Esophagus muscularis mucosa (tissue), 4 donors: Measurements from ENCODE around the gene RNF13.

Source experiments
- CTCF ChIP-seq, 3 experiments: fragments of 200-600 bp in 2 of 3; fragments of 450-650 bp in 1 of 3; sonication (generic) in 2 of 3; IDR thresholded peaks; one replicate each; pipeline ENCODE4 v1.5.1; 2017 to 2019; ENCODE audit warnings: antibody characterized with exemption in 3 of 3, mild to moderate bottlenecking in 2 of 3, moderate library complexity in 1 of 3
- EP300 ChIP-seq: sonication (generic); formaldehyde crosslinking; IDR thresholded peaks from one replicate; pipeline ENCODE4 v1.6.1; 2017; ENCODE audit warnings: antibody characterized with exemption
- POLR2A ChIP-seq: fragments of 450-650 bp; IDR thresholded peaks from one replicate; pipeline ENCODE4 v1.6.1; 2017; ENCODE audit warnings: antibody characterized with exemption, moderate library complexity, mild to moderate bottlenecking, low read depth
- POLR2AphosphoS5 ChIP-seq, 2 donors: sonication (generic); formaldehyde crosslinking; IDR thresholded peaks; one replicate each; pipeline ENCODE4 v1.6.1; 2017; ENCODE audit warnings: antibody characterized with exemption in 2 of 2

GRCh38 chr3:149895769-149896168, 82.8 kb downstream of the RNF13 start:
- TF ChIP-seq POLR2A: no peak
- TF ChIP-seq CTCF (IDR thresholded peaks at IDR 0.05): no peak
- no peak for TF ChIP-seq POLR2AphosphoS5 (IDR thresholded peaks at IDR 0.05)
- no peak for TF ChIP-seq EP300
